Measurements from ENCODE around the gene DOCK2. TPM values are rescaled to one million over a fixed set of nuclear protein-coding genes. Genes with fewer than 3 reads are reported as not detected.

Gene DOCK2
- polyA plus RNA-seq, 2 of the 4 experiments (the other 2 are of a cell fraction), result 2.1 to 4.6 TPM

- no peak for FAIRE-seq
- WGBS (ENCODE audit: missing lambda C conversion rate), result 53% methylated on average over 3 of the region's 3 CpGs
- CTCF ChIA-PET, result no interaction called here
Measured at GRCh38 chr5:169814045-169814444, 177.0 kb downstream of the DOCK2 start.

GRCh38 chr5:169814522-169814921, 177.4 kb downstream of the DOCK2 start:
- no peak for FAIRE-seq
- ChIA-PET POLR2A (no interaction called here), CTCF (no interaction called here)
- 44% methylated on average over 1 of the region's 1 CpG for WGBS (ENCODE audit: missing lambda C conversion rate)
- no peak for TF ChIP-seq RNF2 (IDR thresholded peaks at IDR 0.05; ENCODE audit: borderline replicate concordance, low read depth)
- TF ChIP-seq BCL3 (IDR thresholded peaks at IDR 0.05), result no peak
- Histone ChIP-seq H3K27ac (no peak overlapping the region), H3K9me3 (no peaks in the 10 kb centered on the region), H3K4me2 (no peak overlapping the region), H3K4me1 (no peaks in the 10 kb centered on the region), H3K4me3 (no peak overlapping the region)
- no peak for DNase-seq (ENCODE audit: low read depth in 1 of 2, low spot score in 1 of 2)
- ATAC-seq, result no peak

More at GRCh38 chr5:169814045-169814444, 177.0 kb downstream of the DOCK2 start:
- DNase-seq (ENCODE audit: low read depth in 1 of 2, low spot score in 1 of 2) (no peak), ATAC-seq (no peak)
- H3K4me2 ChIP-seq, result no peak overlapping the region
- TF ChIP-seq RAD21 (conservative IDR thresholded peaks at IDR 0.05 in 1 of 2, IDR thresholded peaks at IDR 0.05 in 1 of 2) (no peak), RCOR1 (IDR thresholded peaks at IDR 0.05; ENCODE audit: low read depth, low read length) (no peak), HDAC2 (IDR thresholded peaks at IDR 0.05) (no peak), SREBF2 (IDR thresholded peaks at IDR 0.05) (no peak), MAFK (IDR thresholded peaks at IDR 0.05; ENCODE audit: partially characterized antibody) (no peak), ZFP36 (IDR thresholded peaks at IDR 0.05; ENCODE audit: borderline replicate concordance, partially characterized antibody) (no peak), JUN (IDR thresholded peaks at IDR 0.05) (no peak), RNF2 (IDR thresholded peaks at IDR 0.05; ENCODE audit: borderline replicate concordance, low read depth) (no peak), NR3C1 (IDR thresholded peaks at IDR 0.05) (no peak)
- H3K4me3 ChIP-seq, result no peak overlapping the region
- no peaks in the 10 kb centered on the region for H3K9me3 ChIP-seq
- H3K27ac ChIP-seq, result no peak overlapping the region
- POLR2A ChIA-PET, result no interaction called here
- no peaks in the 10 kb centered on the region for H3K4me1 ChIP-seq

GRCh38 chr5:169817031-169817430, 180.0 kb downstream of the DOCK2 start:
- ChIA-PET POLR2A (no interaction called here), CTCF (no interaction called here)
- no peak for FAIRE-seq
- DNase-seq (ENCODE audit: low read depth in 1 of 2, low spot score in 1 of 2), result no peak
- no peaks in the 10 kb centered on the region for H3K4me1 ChIP-seq
- no peak overlapping the region for H3K4me2 ChIP-seq
- H3K9me3 ChIP-seq, result no peaks in the 10 kb centered on the region
- TF ChIP-seq NFE2L2 (conservative IDR thresholded peaks at IDR 0.05; ENCODE audit: low read length), result no peak
- WGBS (ENCODE audit: missing lambda C conversion rate), result 43% methylated on average over 2 of the region's 2 CpGs
- ATAC-seq, result no peak
- H3K4me3 ChIP-seq, result no peak overlapping the region
- no peak overlapping the region for H3K27ac ChIP-seq

- TF ChIP-seq RAD21 (conservative IDR thresholded peaks at IDR 0.05 in 1 of 2, IDR thresholded peaks at IDR 0.05 in 1 of 2), result peak in 1 of 2 experiments; percentile 27; a peak in 1 of 5 replicates
- TF ChIP-seq HOXB13 (CRISPR knock-in tag; IDR thresholded peaks at IDR 0.05; ENCODE audit: low read depth), result no peak
- TF ChIP-seq CTCF (IDR thresholded peaks at IDR 0.05), result 0 out of 3 replicates have a peak, but pooled peaks have one; percentile 7
- ChIA-PET POLR2A (no interaction called here), CTCF (interaction anchor here (0.6 to 1.6 kb wide), 4 partner anchors 10 to 155 kb away, joined by 3 read pairs; partner anchors contain the start of gene INSYN2B)
- WGBS (ENCODE audit: missing lambda C conversion rate), result 67% methylated on average over 5 of the region's 5 CpGs
- Histone ChIP-seq H3K4me3 (no peak overlapping the region), H3K27ac (no peak overlapping the region), H3K4me1 (no peaks in the 10 kb centered on the region), H3K9me3 (no peaks in the 10 kb centered on the region), H3K4me2 (no peak overlapping the region)
- DNase-seq (ENCODE audit: low read depth in 1 of 2, low spot score in 1 of 2) (no peak), FAIRE-seq (no peak), ATAC-seq (peak in 1 of 2 experiments; percentile 24; a peak in 1 of 6 replicates)
Measured at GRCh38 chr5:169826618-169827017, 189.5 kb downstream of the DOCK2 start.

GRCh38 chr5:169827769-169828168, 190.7 kb downstream of the DOCK2 start:
- no peak overlapping the region for H3K27ac ChIP-seq
- no peaks in the 10 kb centered on the region for H3K9me3 ChIP-seq
- TF ChIP-seq ELK1 (IDR thresholded peaks at IDR 0.05; ENCODE audit: low read depth, low read length), result no peak
- TF ChIP-seq REST (IDR thresholded peaks at IDR 0.05), result peak; percentile 46; the same call in 1 of the 2 replicates
- ChIA-PET POLR2A (no interaction called here), CTCF (interaction anchor here (0.9 to 2.4 kb wide), 3 partner anchors 12 to 153 kb away, joined by 3 to 6 read pairs (median 4); partner anchors contain the start of gene INSYN2B)
- H3K4me3 ChIP-seq, result no peak overlapping the region
- ATAC-seq (0 out of 6 replicates have a peak, but pooled peaks of 1 of the 2 experiments have one; percentile 30), FAIRE-seq (no peak), DNase-seq (ENCODE audit: low read depth in 1 of 2, low spot score in 1 of 2) (no peak)
- 50% methylated on average over 3 of the region's 3 CpGs for WGBS (ENCODE audit: missing lambda C conversion rate)
- H3K4me2 ChIP-seq, result no peak overlapping the region
- no peaks in the 10 kb centered on the region for H3K4me1 ChIP-seq

All from A549 (cell line).